ENCODE measurements around the gene GSTA2. TPM values are rescaled to one million over a fixed set of nuclear protein-coding genes. Genes with fewer than 3 reads are reported as not detected.
A peak's percentile ranks its signal among the peaks of the same experiment; 100 is the strongest.
"Not testable (repeated sequence)": the region's sequence is repeated elsewhere in the genome, so short reads cannot be mapped to it uniquely, and the experiment has no call there.

Gene GSTA2
- total RNA-seq, 1 donor from 2014 or later = not detected

- Histone ChIP-seq H3K4me1 (no peaks in the 10 kb centered on the region), H3K4me3 (no peak overlapping the region), H3K79me2 (ENCODE audit: low read depth) (no peaks in the 10 kb centered on the region), H4K20me1 (ENCODE audit: low read depth) (no peaks in the 10 kb centered on the region), H3K9ac (no peak overlapping the region), H2AFZ (replicated peaks) (no peak overlapping the region), H3K27me3 (no peaks in the 10 kb centered on the region), H3K36me3 (no peaks in the 10 kb centered on the region), H3K27ac (no peak overlapping the region), H3K4me2 (no peak overlapping the region), H3F3A (ENCODE audit: low read depth) (no peaks in the 10 kb centered on the region), H3K9me3 (ENCODE audit: low read depth) (no peaks in the 10 kb centered on the region)
- Mint-ChIP-seq H3K27me3 (ENCODE audit: insufficient read depth, low read depth) (no peaks in the 10 kb centered on the region), H3K4me3 (no peak overlapping the region), H3K9me3 (peaks cover 1% of the 10 kb centered on the region), H3K27ac (no peak overlapping the region), H3K36me3 (no peaks in the 10 kb centered on the region), H3K4me1 (no peaks in the 10 kb centered on the region)
- DNase-seq (ENCODE audit: low spot score) = no peak
- TF ChIP-seq CTCF (IDR thresholded peaks at IDR 0.05) (no peak), EZH2 (IDR thresholded peaks at IDR 0.05) (no peak), EZH2phosphoT487 (IDR thresholded peaks at IDR 0.05) (no peak)
Measured at GRCh38 chr6:52786249-52786956, 23.1 kb upstream of the GSTA2 start.

- H4K20me1 ChIP-seq (ENCODE audit: low read depth); H3K9me3 ChIP-seq (ENCODE audit: low read depth); H3K4me2 ChIP-seq; H3K27ac Mint-ChIP-seq; H3K79me2 ChIP-seq (ENCODE audit: low read depth); H3K27me3 ChIP-seq; H3K27me3 Mint-ChIP-seq (ENCODE audit: insufficient read depth, low read depth); H3K27ac ChIP-seq; H3K9ac ChIP-seq; H3K4me3 ChIP-seq; H3K4me3 Mint-ChIP-seq; DNase-seq (ENCODE audit: low spot score); H3K36me3 Mint-ChIP-seq; H3K4me1 ChIP-seq; H3K4me1 Mint-ChIP-seq; H3K9me3 Mint-ChIP-seq; H3F3A ChIP-seq (ENCODE audit: low read depth); H3K36me3 ChIP-seq: not testable (repeated sequence)
- peak overlapping the region; percentile 34 for H2AFZ ChIP-seq (replicated peaks)
Measured at GRCh38 chr6:52782696-52783274, 19.5 kb upstream of the GSTA2 start.

GRCh38 chr6:52782209-52782608 is 18.9 kb upstream of the GSTA2 start:
- not testable (repeated sequence) for DNase-seq (ENCODE audit: low spot score); H3K4me1 Mint-ChIP-seq; H3K27me3 Mint-ChIP-seq (ENCODE audit: insufficient read depth, low read depth); H3F3A ChIP-seq (ENCODE audit: low read depth); H3K36me3 Mint-ChIP-seq; H3K9ac ChIP-seq; H3K27ac Mint-ChIP-seq; H3K9me3 ChIP-seq (ENCODE audit: low read depth); H3K4me1 ChIP-seq; H2AFZ ChIP-seq (replicated peaks); H3K4me3 ChIP-seq; H3K79me2 ChIP-seq (ENCODE audit: low read depth); H3K36me3 ChIP-seq; H3K4me3 Mint-ChIP-seq; H3K4me2 ChIP-seq; H3K27ac ChIP-seq; H3K9me3 Mint-ChIP-seq; H3K27me3 ChIP-seq; H4K20me1 ChIP-seq (ENCODE audit: low read depth)

- H3K9me3 ChIP-seq (ENCODE audit: low read depth) = no peaks in the 10 kb centered on the region
- no peaks in the 10 kb centered on the region for H3F3A ChIP-seq (ENCODE audit: low read depth)
- H2AFZ ChIP-seq (replicated peaks) = no peak overlapping the region
- H3K27me3 ChIP-seq = no peaks in the 10 kb centered on the region
- Mint-ChIP-seq H3K4me1 (no peaks in the 10 kb centered on the region), H3K9me3 (no peaks in the 10 kb centered on the region), H3K27ac (no peak overlapping the region), H3K36me3 (no peaks in the 10 kb centered on the region), H3K4me3 (no peak overlapping the region), H3K27me3 (ENCODE audit: insufficient read depth, low read depth) (no peaks in the 10 kb centered on the region)
- no peaks in the 10 kb centered on the region for H4K20me1 ChIP-seq (ENCODE audit: low read depth)
- no peaks in the 10 kb centered on the region for H3K4me1 ChIP-seq
- DNase-seq (ENCODE audit: low spot score) = no peak
- H3K27ac ChIP-seq = no peak overlapping the region
- TF ChIP-seq EZH2phosphoT487 (IDR thresholded peaks at IDR 0.05) (no peak), EZH2 (IDR thresholded peaks at IDR 0.05) (no peak), CTCF (IDR thresholded peaks at IDR 0.05) (no peak)
- H3K4me3 ChIP-seq = no peak overlapping the region
- no peaks in the 10 kb centered on the region for H3K79me2 ChIP-seq (ENCODE audit: low read depth)
- H3K4me2 ChIP-seq = no peak overlapping the region
- no peak overlapping the region for H3K9ac ChIP-seq
- H3K36me3 ChIP-seq = no peaks in the 10 kb centered on the region
Measured at GRCh38 chr6:52779237-52779636, 16.0 kb upstream of the GSTA2 start.

GRCh38 chr6:52776711-52777351 is 13.6 kb upstream of the GSTA2 start:
- not testable (repeated sequence) for H4K20me1 ChIP-seq (ENCODE audit: low read depth); H3K27ac Mint-ChIP-seq; H3K79me2 ChIP-seq (ENCODE audit: low read depth); H3K4me1 Mint-ChIP-seq; H3K4me3 Mint-ChIP-seq; H3K4me3 ChIP-seq; H3K9me3 ChIP-seq (ENCODE audit: low read depth); H3K36me3 Mint-ChIP-seq; H3K27me3 ChIP-seq; H3K9ac ChIP-seq; H3K9me3 Mint-ChIP-seq; H3K4me1 ChIP-seq; H2AFZ ChIP-seq (replicated peaks); H3K27me3 Mint-ChIP-seq (ENCODE audit: insufficient read depth, low read depth); H3K4me2 ChIP-seq; H3F3A ChIP-seq (ENCODE audit: low read depth); DNase-seq (ENCODE audit: low spot score); H3K27ac ChIP-seq; H3K36me3 ChIP-seq

GRCh38 chr6:52769399-52769798 is 6.1 kb upstream of the GSTA2 start:
- H3K9me3 ChIP-seq (ENCODE audit: low read depth); H3K27ac Mint-ChIP-seq; H3K4me1 ChIP-seq; H3K36me3 ChIP-seq; H3K9me3 Mint-ChIP-seq; H3K4me3 ChIP-seq; H3K27me3 ChIP-seq; H3K4me1 Mint-ChIP-seq; H3K27me3 Mint-ChIP-seq (ENCODE audit: insufficient read depth, low read depth); H3K36me3 Mint-ChIP-seq; H3K9ac ChIP-seq; H3K27ac ChIP-seq; H2AFZ ChIP-seq (replicated peaks); H3K79me2 ChIP-seq (ENCODE audit: low read depth); H3F3A ChIP-seq (ENCODE audit: low read depth); DNase-seq (ENCODE audit: low spot score); H4K20me1 ChIP-seq (ENCODE audit: low read depth); H3K4me2 ChIP-seq; H3K4me3 Mint-ChIP-seq: not testable (repeated sequence)

All from neural progenitor cell (in vitro differentiated cells).